Measurements from ENCODE around the gene SCAI. TPM values are rescaled to one million over a fixed set of nuclear protein-coding genes. Genes with fewer than 3 reads are reported as not detected.

SCAI gene
- total and polyA plus RNA-seq, 2 of the 4 experiments (the other 2 are of a cell fraction) = 3.6 to 14.5 TPM

- H3K9me3 ChIP-seq (ENCODE audit: control insufficient read depth, insufficient read depth, low read length) = no peaks in the 10 kb centered on the region
- TF ChIP-seq MXI1 (IDR thresholded peaks at IDR 0.05; ENCODE audit: borderline replicate concordance, low read depth, low read length) (no peak), SMC3 (IDR thresholded peaks at IDR 0.05; ENCODE audit: low read depth, low read length) (no peak), MAZ (IDR thresholded peaks at IDR 0.05; ENCODE audit: borderline replicate concordance, low read depth, low read length) (no peak), CTCF (conservative IDR thresholded peaks at IDR 0.05; ENCODE audit: low read depth, low read length) (no peak), RCOR1 (IDR thresholded peaks at IDR 0.05; ENCODE audit: insufficient replicate concordance, low read length) (no peak), NFE2L2 (IDR thresholded peaks at IDR 0.05; ENCODE audit: low read depth, low read length) (no peak), FOS (IDR thresholded peaks at IDR 0.05; ENCODE audit: low read depth, low read length) (no peak), ELK1 (IDR thresholded peaks at IDR 0.05; ENCODE audit: borderline replicate concordance, low read depth, low read length) (no peak), BHLHE40 (IDR thresholded peaks at IDR 0.05; ENCODE audit: low read depth, low read length) (no peak), CHD1 (IDR thresholded peaks at IDR 0.05; ENCODE audit: low read depth, low read length) (no peak), RAD21 (IDR thresholded peaks at IDR 0.05; ENCODE audit: low read length) (no peak)
- H4K91ac ChIP-seq (ENCODE audit: insufficient read depth, low read depth, low read length) = no peak overlapping the region
- H3K4ac ChIP-seq (ENCODE audit: low read depth, low read length) = no peak overlapping the region
- no peak overlapping the region for H3K14ac ChIP-seq (replicated peaks; ENCODE audit: low read depth, low read length)
- no peak overlapping the region for H3K27ac ChIP-seq (ENCODE audit: insufficient read depth, low read length)
- no peak overlapping the region for H2BK20ac ChIP-seq (ENCODE audit: low read depth, low read length)
- no peak overlapping the region for H4K8ac ChIP-seq (ENCODE audit: low read depth in 2 of 2, low read length in 2 of 2)
- no peak overlapping the region for H3K4me2 ChIP-seq (ENCODE audit: low read depth, low read length)
- intact Hi-C loops (cut with micrococcal nuclease) = no loop called here
- H4K20me1 ChIP-seq (ENCODE audit: insufficient read depth, low read length) = no peaks in the 10 kb centered on the region
- H2AK5ac ChIP-seq (ENCODE audit: low read depth, low read length) = no peak overlapping the region
- POLR2A ChIA-PET (ENCODE audit: unreplicated experiment) = no interaction called here
- H3K9me1 ChIP-seq (ENCODE audit: insufficient read depth, low read length) = no peaks in the 10 kb centered on the region
- DNase-seq (no peak), ATAC-seq (ENCODE audit: low read depth) (no peak)
- dilution Hi-C loops (cut with HindIII; ENCODE audit: low sequenced_read_pairs, unreplicated experiment) = no loop called here
- BruUV-seq (replicated peaks) = no TSS peak
- H2BK5ac ChIP-seq (ENCODE audit: low read depth, low read length, poor library complexity, severe bottlenecking) = no peak overlapping the region
- CTCF ChIA-PET = no interaction called here
- H3K79me1 ChIP-seq (ENCODE audit: low read depth in 1 of 2, low read length in 2 of 2) = no peaks in the 10 kb centered on the region
- H3K9ac ChIP-seq (ENCODE audit: low read depth, low read length) = no peak overlapping the region
- peaks cover 5% of the 10 kb centered on the region; the same call in 1 of the 2 replicates for H3K4me1 ChIP-seq (ENCODE audit: control insufficient read depth, insufficient read depth, low read length)
- H4K5ac ChIP-seq (ENCODE audit: low read depth, low read length) = no peak overlapping the region
- no peaks in the 10 kb centered on the region for H3K27me3 ChIP-seq (ENCODE audit: control insufficient read depth, insufficient read depth, low read length)
- 93% methylated on average over 4 of the region's 9 CpGs; no CpG with 5 or more reads in 1 of the 2 experiments for WGBS, 2 experiments (ENCODE audit: extremely low coverage in 2 of 2, insufficient read length in 1 of 2)
- H3K36me3 ChIP-seq (ENCODE audit: control insufficient read depth, insufficient read depth, low read length) = peaks cover 7% of the 10 kb centered on the region
- no peak overlapping the region for H2BK120ac ChIP-seq (ENCODE audit: low read depth, low read length)
- H3K56ac ChIP-seq (ENCODE audit: extremely low read depth, insufficient read depth, low read length) = no peak overlapping the region
- H2AK9ac ChIP-seq (replicated peaks; ENCODE audit: low read depth, low read length, poor library complexity) = no peak overlapping the region
- H2AFZ ChIP-seq (replicated peaks; ENCODE audit: low read length, poor library complexity) = no peak overlapping the region
- H3K23ac ChIP-seq (ENCODE audit: low read depth, low read length) = no peak overlapping the region
- H3K18ac ChIP-seq (ENCODE audit: low read depth, low read length) = no peak overlapping the region
- H3K4me3 ChIP-seq (ENCODE audit: insufficient read depth, low read depth, low read length) = no peak overlapping the region
- in situ Hi-C loops (cut with MboI; ENCODE audit: low sequenced_read_pairs) = no loop called here
- H2BK15ac ChIP-seq (ENCODE audit: low read depth, low read length) = no peak overlapping the region
Measured at GRCh38 chr9:124968238-124968637, 175.1 kb downstream of the SCAI start.
